HG03460 (cell line): ENCODE measurements around the gene TEP1.
"Not testable (repeated sequence)": the region's sequence is repeated elsewhere in the genome, so short reads cannot be mapped to it uniquely, and the experiment has no call there.

Experiments used
- ATAC-seq: cut with Tn5 transposase; IDR thresholded peaks from one replicate; pipeline ENCODE4 v1.9.1; 2021; ENCODE audit not compliant: unreplicated experiment

TEP1 gene

DNA sequence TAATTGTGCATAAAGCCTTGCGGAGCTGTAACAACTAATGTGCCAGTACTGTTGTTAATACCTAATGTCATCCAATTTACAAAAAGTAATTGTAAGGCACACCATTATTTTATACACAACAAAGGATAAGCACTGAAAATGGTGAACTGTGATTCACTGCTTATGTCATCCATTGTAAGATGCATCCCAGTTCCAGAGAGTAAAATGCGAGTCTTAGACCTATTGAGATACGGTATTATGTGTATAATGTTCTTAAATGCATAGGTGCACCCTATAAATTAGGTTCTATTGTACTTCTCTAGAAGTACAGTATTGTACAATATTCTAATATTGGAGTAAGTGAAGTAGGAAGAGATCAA, 69.5 kb downstream of the TEP1 start:
- no peak for ATAC-seq

DNA sequence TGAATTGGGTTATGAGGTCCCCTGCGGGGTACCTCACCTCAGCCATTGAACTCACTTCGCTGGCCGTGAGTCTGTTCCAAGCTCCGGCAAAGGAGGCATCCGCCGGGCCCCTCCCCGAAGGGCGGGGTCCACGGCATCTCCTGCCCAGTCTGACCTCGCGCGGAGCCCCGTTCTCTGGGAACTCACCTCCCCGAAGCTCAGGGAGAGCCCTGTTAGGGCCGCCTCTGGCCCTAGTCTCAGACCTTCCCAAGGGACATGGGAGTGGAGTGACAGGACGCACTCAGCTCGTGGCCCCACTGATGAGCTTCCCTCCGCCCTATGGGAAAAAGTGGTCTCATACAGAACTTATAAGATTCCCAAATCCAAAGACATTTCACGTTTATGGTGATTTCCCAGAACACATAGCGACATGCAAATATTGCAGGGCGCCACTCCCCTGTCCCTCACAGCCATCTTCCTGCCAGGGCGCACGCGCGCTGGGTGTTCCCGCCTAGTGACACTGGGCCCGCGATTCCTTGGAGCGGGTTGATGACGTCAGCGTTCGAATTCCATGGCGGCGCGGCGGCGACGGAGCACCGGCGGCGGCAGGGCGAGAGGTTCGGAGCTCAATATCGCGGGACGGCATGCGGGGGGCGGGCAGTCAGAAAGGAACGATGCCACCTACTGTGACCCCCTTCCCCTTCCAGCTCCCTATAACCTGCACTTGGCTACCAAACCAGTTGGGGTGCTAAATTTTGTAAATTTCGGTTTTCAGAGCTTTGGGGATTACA, 70.0 kb downstream of the TEP1 start, which contains the start of gene PARP2:
Gene PARP2 (plus strand): TSS at position 544 of the 770 bp plus-strand sequence. CDS start 7 bp downstream, at position 551.
- ATAC-seq: peak; percentile 93

GRCh38 chr14:20341646-20342045, 71.7 kb downstream of the TEP1 start:
- ATAC-seq: no peak

DNA sequence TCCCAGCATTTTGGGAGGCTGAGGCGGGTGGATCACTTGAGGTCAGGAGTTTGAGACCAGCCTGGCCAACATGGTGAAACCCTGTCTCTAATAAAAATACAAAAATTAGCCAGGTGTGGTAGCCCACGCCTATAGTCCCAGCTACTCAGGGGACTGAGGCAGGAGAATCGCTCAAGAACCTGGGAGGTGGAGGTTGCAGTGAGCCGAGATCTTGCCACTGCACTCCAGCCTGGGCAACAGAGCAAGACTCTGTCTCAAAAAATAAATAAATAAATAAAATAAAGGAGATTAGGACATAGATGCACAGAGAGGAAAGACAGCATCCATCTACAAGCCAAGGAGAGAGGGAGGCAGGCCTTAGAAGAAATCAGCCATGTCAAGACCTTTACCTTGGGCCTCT, 72.3 kb downstream of the TEP1 start:
- ATAC-seq: not testable (repeated sequence)

DNA sequence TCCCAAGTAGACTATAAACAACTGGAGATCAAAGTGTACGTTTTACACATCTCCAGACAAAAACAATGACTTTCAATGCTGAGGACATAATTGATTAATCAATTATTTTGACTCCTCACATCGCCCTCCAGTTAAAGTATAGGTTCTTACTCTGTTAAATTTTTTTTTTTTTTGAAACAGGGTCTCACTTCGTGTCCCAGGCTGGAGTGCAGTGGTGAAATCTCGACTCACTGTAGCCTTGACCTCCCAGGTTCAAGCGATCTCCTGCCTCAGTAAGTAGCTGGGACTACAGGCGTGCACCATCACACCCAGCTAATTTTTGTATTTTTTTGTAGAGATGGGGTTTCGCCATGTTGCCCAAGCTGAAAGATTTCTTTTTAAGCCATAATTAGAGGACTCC, 79.3 kb downstream of the TEP1 start:
- no peak for ATAC-seq

GRCh38 chr14:20333494-20333841, 79.8 kb downstream of the TEP1 start:
- ATAC-seq: no peak

GRCh38 chr14:20332788-20333493, 80.4 kb downstream of the TEP1 start, which contains the start of gene CCNB1IP1:
Gene CCNB1IP1 (minus strand): TSS chr14:20333279. CDS start chr14:20316523, 16,756 bp downstream.
- peak; percentile 99 for ATAC-seq

GRCh38 chr14:20332431-20332787, 80.9 kb downstream of the TEP1 start:
- ATAC-seq: no peak

- ATAC-seq: no peak
Observed at GRCh38 chr14:20331053-20331613, 82.2 kb downstream of the TEP1 start.

DNA sequence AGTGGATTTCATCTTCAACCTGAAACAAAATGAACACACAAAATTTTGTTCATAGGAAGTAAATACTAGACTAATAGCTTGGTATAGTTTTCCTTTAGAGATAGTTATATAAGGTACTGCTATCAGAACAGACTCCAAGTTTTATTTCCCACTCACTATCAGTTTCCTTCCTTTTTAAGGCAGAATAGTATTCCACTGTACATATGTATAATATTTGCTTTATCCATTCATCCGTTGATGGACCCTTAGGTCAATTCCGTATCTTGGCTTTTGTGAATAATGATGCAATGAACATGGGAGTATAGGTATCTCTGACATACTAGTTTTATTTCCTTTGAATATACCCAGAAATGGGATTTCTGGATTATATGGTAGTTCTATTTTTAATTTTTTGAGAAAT, 83.9 kb downstream of the TEP1 start:
- ATAC-seq: no peak

- no peak for ATAC-seq
Observed at GRCh38 chr14:20328705-20329104, 84.6 kb downstream of the TEP1 start.

GRCh38 chr14:20327005-20327869, 86.1 kb downstream of the TEP1 start:
- no peak for ATAC-seq

- no peak for ATAC-seq
Observed at GRCh38 chr14:20317720-20318119, 95.6 kb downstream of the TEP1 start.
